Uterus (tissue), 4 donors: ENCODE measurements around the gene MAGI2. TPM values are rescaled to one million over a fixed set of nuclear protein-coding genes. Genes with fewer than 3 reads are reported as not detected.

Experiments used
- DNase-seq, 2 donors: peaks; one replicate each; pipeline ENCODE4 v3.0.0-alpha.2; 2019 to 2020
- H3K27ac ChIP-seq, 2 donors: fragments of 200-600 bp; sonication (generic); 1 replicate in 1 of 2; 2 replicates in 1 of 2; pipeline ENCODE4 v1.5.1; 2016 to 2018
- H3K27me3 ChIP-seq, 2 donors: fragments of 200-600 bp; sonication (generic); one replicate each; pipeline ENCODE4 v1.5.1; 2018 to 2019; ENCODE audit warnings: control low read depth in 1 of 2
- H3K36me3 ChIP-seq, 2 donors: fragments of 200-600 bp; sonication (generic); one replicate each; pipeline ENCODE4 v1.5.1; 2019; ENCODE audit warnings: control low read depth in 1 of 2
- H3K4me1 ChIP-seq, 2 donors: fragments of 200-600 bp; sonication (generic); one replicate each; pipeline ENCODE4 v1.5.1; 2018 to 2019; ENCODE audit warnings: control low read depth in 1 of 2
- H3K4me3 ChIP-seq, 2 donors: fragments of 200-600 bp; sonication (generic); 1 replicate in 1 of 2; 2 replicates in 1 of 2; pipeline ENCODE4 v1.5.1; 2018 to 2019; ENCODE audit warnings: mild to moderate bottlenecking in 1 of 2
- H3K9me3 ChIP-seq, 2 donors: fragments of 200-600 bp; sonication (generic); one replicate each; pipeline ENCODE4 v1.5.1; 2019; ENCODE audit warnings: control low read depth in 1 of 2
- POLR2A ChIP-seq, 2 donors: fragments of 450-650 bp; IDR thresholded peaks; one replicate each; pipeline ENCODE4 v1.6.1; 2016; ENCODE audit warnings: antibody characterized with exemption in 2 of 2, mild to moderate bottlenecking in 1 of 2, moderate library complexity in 1 of 2
- intact Hi-C: fragments of 100-400 bp; cut with DNase I; formaldehyde crosslinking; loops from one replicate; pipeline ENCODE4 v1.15.1; 2023; ENCODE audit warnings: low total_unique reads
- total RNA-seq, 4 donors: library from RNA; depleted of rRNA in 3 of 4; stranded (reverse); fragments of >200 nt in 3 of 4; gene quantifications; one replicate each; pipeline versions ENCODE4 v1.1.0 to v1.2.4, GENCODE V29; 2014 to 2023
- TF ChIP-seq, protein P1 (sequence below), 4 experiments: fragments of 200-600 bp in 2 of 4; fragments of 450-650 bp in 2 of 4; sonication (generic) in 2 of 4; IDR thresholded peaks; one replicate each; pipeline ENCODE4 v1.5.1; 2016 to 2019; ENCODE audit warnings: antibody characterized with exemption in 4 of 4, mild to moderate bottlenecking in 2 of 4, moderate library complexity in 1 of 4
- donor health status: DM: yes; HTN: yes; CAD: no.

Gene MAGI2
- total RNA-seq, 4 donors from 2014 or later, result 5.3 to 23.2 (median 13.8) TPM

- TF ChIP-seq, protein P1, sequence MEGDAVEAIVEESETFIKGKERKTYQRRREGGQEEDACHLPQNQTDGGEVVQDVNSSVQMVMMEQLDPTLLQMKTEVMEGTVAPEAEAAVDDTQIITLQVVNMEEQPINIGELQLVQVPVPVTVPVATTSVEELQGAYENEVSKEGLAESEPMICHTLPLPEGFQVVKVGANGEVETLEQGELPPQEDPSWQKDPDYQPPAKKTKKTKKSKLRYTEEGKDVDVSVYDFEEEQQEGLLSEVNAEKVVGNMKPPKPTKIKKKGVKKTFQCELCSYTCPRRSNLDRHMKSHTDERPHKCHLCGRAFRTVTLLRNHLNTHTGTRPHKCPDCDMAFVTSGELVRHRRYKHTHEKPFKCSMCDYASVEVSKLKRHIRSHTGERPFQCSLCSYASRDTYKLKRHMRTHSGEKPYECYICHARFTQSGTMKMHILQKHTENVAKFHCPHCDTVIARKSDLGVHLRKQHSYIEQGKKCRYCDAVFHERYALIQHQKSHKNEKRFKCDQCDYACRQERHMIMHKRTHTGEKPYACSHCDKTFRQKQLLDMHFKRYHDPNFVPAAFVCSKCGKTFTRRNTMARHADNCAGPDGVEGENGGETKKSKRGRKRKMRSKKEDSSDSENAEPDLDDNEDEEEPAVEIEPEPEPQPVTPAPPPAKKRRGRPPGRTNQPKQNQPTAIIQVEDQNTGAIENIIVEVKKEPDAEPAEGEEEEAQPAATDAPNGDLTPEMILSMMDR (IDR thresholded peaks at IDR 0.05), result no peak
- no peak for TF ChIP-seq POLR2A (IDR thresholded peaks at IDR 0.05)
- intact Hi-C loops, result no loop called here
These were observed 1305.1 kb downstream of the MAGI2 start for GRCh38 chr7:78148166-78148894.

GRCh38 chr7:78146546-78146945, 1306.9 kb downstream of the MAGI2 start:
- no peak overlapping the region for H3K4me3 ChIP-seq
- no peak overlapping the region for H3K27ac ChIP-seq
- no peaks in the 10 kb centered on the region for H3K4me1 ChIP-seq
- H3K9me3 ChIP-seq, result no peaks in the 10 kb centered on the region
- TF ChIP-seq POLR2A (IDR thresholded peaks at IDR 0.05), result no peak
- TF ChIP-seq, protein P1 (IDR thresholded peaks at IDR 0.05), result no peak
- intact Hi-C loops, result no loop called here
- no peaks in the 10 kb centered on the region for H3K27me3 ChIP-seq
- DNase-seq, result no peak
- no peaks in the 10 kb centered on the region for H3K36me3 ChIP-seq

More at GRCh38 chr7:78148166-78148894, 1305.1 kb downstream of the MAGI2 start:
- DNase-seq, result no peak
- Histone ChIP-seq H3K27ac (no peak overlapping the region), H3K9me3 (no peaks in the 10 kb centered on the region), H3K36me3 (no peaks in the 10 kb centered on the region), H3K4me1 (no peaks in the 10 kb centered on the region), H3K4me3 (no peak overlapping the region), H3K27me3 (no peaks in the 10 kb centered on the region)

DNA sequence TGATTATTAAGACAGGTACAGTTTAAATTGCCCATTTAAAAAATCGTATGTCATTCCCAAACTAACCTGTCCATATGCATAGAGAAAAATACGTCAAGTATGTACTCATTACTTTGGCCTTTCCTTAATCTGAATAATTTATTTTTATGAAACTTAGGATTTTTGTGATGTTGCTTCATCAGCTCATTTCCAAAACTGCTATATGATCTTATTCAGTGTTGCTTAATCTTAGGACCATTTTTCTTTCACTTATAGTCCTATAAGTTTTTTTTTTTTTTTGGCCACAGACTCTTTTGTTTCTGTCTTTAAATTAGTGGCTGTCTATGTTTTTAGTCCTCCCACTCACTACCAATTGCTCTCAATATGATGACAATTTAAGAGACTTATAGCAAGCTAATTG, 1309.8 kb downstream of the MAGI2 start:
- intact Hi-C loops, result no loop called here
- H3K27ac ChIP-seq, result no peak overlapping the region

GRCh38 chr7:78141522-78142281, 1311.8 kb downstream of the MAGI2 start:
- no peaks in the 10 kb centered on the region for H3K9me3 ChIP-seq
- no peak overlapping the region for H3K27ac ChIP-seq
- H3K27me3 ChIP-seq, result no peaks in the 10 kb centered on the region
- no peaks in the 10 kb centered on the region for H3K4me1 ChIP-seq
- DNase-seq, result no peak
- intact Hi-C loops, result no loop called here
- H3K4me3 ChIP-seq, result no peak overlapping the region
- no peak for TF ChIP-seq POLR2A (IDR thresholded peaks at IDR 0.05)
- TF ChIP-seq, protein P1 (IDR thresholded peaks at IDR 0.05), result no peak
- no peaks in the 10 kb centered on the region for H3K36me3 ChIP-seq

More for the DNA sequence above, 1309.8 kb downstream of the MAGI2 start:
- Histone ChIP-seq H3K27me3 (no peaks in the 10 kb centered on the region), H3K9me3 (no peaks in the 10 kb centered on the region), H3K36me3 (no peaks in the 10 kb centered on the region), H3K4me3 (no peak overlapping the region), H3K4me1 (no peaks in the 10 kb centered on the region)
- DNase-seq, result no peak
- no peak for TF ChIP-seq POLR2A (IDR thresholded peaks at IDR 0.05)
- TF ChIP-seq, protein P1 (IDR thresholded peaks at IDR 0.05), result no peak

DNA sequence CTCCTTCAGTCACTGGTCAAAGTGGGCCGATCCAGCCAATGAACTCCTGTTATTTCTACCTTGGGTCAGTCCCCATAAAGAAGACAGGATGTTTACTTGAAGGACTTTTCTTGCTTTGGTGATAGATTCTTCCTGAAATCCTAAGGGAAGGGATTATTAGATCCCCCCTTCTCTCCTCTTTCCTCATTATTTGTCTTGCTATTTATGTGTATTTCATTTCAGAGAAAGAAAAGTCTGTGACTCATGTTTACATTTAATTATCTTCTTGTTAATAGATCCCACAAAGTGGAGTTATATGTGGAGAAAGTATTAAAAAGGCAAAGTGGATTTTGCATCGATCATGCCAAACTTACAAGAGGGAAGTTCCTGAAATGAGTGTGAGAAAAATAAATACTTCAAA, 1313.4 kb downstream of the MAGI2 start:
- Histone ChIP-seq H3K4me3 (no peak overlapping the region), H3K4me1 (no peaks in the 10 kb centered on the region), H3K36me3 (no peaks in the 10 kb centered on the region), H3K27ac (no peak overlapping the region), H3K9me3 (no peaks in the 10 kb centered on the region), H3K27me3 (no peaks in the 10 kb centered on the region)
- intact Hi-C loops, result no loop called here
- TF ChIP-seq POLR2A (IDR thresholded peaks at IDR 0.05), result no peak
- TF ChIP-seq, protein P1 (IDR thresholded peaks at IDR 0.05), result no peak
- no peak for DNase-seq
